HL-60/S4 (cell line): ENCODE measurements around the gene RBMS3.
"Not testable (repeated sequence)": the region's sequence is repeated elsewhere in the genome, so short reads cannot be mapped to it uniquely, and the experiment has no call there.

ENCODE experiments used
- in situ Hi-C: fragments of 300-500 bp; cut with MboI; formaldehyde crosslinking; loops from 2 replicates; pipeline ENCODE4 v1.14.3; 2022; ENCODE audit warnings: low sequenced_read_pairs

Gene RBMS3

DNA sequence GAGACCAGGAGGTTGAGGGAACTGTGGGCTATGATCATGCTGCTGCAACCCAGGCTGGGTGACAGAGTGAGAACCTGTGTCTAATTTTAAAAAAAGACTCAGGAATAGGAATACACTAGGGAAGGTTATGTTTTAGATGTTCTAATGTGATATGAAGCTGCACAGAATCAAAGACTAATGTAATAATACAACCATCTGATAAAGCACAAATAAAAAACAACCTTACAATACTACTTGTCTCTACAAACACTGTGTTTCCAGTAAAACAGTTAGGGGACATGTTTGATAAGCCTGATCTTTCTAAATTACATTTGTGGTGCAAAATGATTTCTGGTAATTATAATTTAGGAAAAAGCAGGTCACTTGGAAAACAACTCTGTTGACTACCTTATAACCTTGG lies 56.7 kb downstream of the RBMS3 start:
- in situ Hi-C loops: no loop called here

DNA sequence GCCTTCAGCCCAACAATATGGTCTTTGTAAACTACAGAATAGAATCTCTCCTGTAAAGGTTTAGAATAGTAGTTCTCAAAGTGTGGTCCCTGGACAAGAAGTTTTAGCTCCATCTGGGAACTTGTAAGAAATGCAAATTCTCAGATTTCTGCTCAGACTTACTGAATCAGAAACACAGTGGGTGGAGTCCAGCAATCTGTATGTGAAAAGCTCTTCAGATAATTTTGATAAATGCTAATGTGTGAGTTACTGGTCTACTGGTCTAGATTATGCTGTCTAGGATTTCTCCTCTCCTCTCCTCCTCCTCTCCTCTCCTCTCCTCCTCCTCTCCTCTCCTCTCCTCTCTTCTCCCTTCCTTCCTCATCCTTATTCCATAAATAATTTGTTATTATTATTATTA lies 57.5 kb downstream of the RBMS3 start:
- in situ Hi-C loops: no loop called here

DNA sequence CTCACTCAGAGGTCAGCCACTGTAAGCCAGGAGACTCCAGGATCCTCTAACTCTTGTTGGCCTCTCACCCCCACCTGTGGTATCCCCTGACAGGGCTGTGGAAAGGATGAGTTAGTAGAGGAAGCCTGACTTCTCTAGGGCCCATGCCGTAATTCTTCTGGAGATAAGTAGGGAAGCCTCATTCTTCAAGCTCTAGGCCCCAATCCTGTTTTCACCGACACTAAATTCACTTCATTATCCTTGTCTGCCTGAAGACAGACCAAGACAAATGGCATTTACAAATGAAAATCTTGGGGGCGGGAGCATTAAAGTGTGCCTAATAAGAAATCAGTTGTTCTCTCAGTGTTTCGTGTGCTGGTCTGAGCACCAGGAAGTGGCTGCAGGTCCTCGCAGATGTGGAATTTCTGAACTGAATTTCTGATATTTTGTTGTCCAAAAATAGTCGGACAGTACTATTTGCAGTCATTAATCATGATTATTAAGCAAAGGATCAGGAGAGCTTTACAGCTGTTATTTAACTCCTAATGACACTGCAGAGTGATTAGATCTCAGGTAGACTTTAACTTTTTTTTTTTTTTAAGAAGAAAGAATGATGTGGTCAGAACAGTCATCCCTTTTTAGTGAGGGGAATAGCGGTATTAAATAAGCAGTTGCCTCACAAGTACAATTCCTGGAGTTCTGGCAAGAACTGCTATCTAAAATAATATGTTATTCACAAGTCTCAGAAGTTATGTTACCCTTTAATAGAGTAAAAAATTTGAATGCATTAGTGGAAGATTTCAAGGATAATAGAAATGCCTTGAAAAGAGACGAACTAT lies 58.4 kb downstream of the RBMS3 start:
- in situ Hi-C loops: no loop called here

- in situ Hi-C loops: no loop called here
These were observed 63.3 kb downstream of the RBMS3 start for GRCh38 chr3:29344154-29344553.

- in situ Hi-C loops: no loop called here
These were observed 64.1 kb downstream of the RBMS3 start for GRCh38 chr3:29344935-29345334.

DNA sequence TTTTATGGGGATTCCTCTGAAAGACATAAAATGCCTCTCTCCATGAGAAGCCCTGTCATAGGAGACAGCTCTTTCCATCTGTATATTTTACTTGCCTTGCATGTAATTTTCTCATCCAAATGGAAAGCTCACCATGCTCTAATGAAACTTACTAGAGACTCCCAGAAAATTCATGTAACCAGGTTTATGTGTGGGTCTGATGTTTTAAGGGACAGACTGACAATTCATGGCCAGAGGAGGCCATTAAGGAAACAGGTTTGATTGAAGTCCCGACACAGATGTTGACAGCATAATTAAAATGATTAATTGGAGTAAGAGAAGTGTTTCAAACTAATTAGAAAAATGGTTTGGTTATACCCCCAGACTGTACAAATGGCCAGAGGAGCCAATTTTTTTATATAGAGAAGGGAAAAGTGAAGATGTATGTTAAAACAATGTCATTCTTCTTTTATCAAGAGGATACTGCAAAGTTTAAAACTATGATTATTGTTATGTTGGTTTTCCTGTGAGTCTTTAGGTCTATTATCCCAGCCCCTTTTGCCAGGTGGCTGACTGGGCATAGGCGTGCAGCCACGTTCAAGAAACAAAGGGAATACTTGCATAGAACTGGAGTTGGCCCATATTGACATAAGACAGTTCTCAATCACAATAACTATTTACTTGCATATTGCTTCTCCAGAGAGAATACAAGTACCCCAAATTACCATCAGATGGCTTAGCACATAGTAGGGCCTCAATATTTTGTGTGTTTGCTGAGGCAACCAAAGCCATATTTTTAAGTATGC lies 64.8 kb downstream of the RBMS3 start:
- in situ Hi-C loops: no loop called here

DNA sequence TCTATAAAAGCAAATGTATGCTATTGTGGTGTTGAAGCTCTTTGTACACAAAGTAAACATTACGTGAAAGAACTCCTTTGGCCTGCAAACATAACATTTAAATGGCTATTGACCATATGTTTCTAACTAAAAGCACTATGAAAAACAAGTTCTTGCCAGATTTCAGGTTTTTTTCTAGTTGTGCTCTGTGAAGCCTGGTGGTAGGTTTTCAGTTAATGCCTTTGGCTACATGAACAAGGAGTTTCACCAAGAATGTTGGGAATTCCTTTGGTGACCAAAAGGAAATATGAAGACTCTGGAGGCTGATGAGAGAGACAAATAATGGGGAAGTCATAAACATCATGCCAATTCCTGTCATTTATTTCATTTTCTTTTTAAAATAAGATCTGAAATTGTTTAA lies 66.0 kb downstream of the RBMS3 start:
- in situ Hi-C loops: no loop called here

- in situ Hi-C loops: no loop called here
These were observed 66.5 kb downstream of the RBMS3 start for GRCh38 chr3:29347412-29347811.

GRCh38 chr3:29348316-29348715 lies 67.4 kb downstream of the RBMS3 start:
- in situ Hi-C loops: no loop called here

GRCh38 chr3:29349049-29349448 lies 68.2 kb downstream of the RBMS3 start:
- in situ Hi-C loops: no loop called here

- in situ Hi-C loops: no loop called here
These were observed 72.9 kb downstream of the RBMS3 start for GRCh38 chr3:29353807-29354206.

DNA sequence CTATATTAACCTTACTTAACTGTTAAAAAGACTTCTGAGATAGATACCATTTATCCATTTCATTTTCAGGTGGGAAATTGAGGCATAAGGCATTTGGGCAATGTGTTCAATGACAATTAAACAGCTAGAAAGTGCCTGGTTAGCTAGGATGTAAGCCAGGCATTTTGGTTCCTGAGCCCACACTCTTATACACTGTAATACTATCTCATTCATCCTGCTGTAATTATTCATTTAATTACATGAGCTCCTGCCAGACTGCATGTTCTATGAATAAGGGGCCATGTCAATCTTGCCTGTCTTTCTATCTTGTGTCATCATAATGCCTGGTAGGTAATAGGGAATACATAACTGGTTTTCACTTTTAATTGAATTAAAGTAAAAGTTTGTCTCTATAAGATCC lies 74.0 kb downstream of the RBMS3 start:
- in situ Hi-C loops: no loop called here

DNA sequence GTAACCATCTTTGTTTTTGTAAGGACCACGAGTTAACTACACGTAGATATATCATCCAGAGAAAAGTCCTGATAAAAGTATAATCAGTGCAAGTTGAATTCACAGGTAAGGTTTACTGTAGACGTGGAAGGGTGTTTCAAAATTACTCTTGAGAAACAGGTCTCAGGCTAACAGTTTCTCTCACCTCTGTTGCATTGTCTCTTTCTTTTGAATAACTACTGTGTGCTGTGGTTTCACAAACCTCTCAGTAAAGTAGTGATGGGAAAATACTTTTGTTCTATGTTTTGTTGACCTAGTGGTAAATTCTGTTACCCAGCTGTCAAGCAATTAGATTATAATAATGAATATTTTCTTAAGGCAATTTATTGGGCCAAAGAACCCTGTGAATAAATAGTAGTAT lies 75.2 kb downstream of the RBMS3 start:
- in situ Hi-C loops: no loop called here

DNA sequence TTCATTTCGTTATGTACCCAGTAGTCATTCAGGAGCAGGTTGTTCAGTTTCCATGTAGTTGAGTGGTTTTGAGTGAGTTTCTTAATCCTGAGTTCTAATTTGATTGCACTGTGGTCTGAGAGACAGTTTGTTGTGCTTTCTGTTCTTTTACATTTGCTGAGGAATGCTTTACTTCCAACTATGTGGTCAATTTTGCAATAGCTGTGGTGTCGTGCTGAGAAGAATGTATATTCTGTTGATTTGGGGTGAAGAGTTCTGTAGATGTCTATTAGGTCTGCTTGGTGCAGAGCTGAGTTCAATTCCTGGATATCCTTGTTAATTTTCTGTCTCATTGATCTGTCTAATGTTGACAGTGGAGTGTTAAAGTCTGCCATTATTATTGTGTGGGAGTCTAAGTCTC lies 79.4 kb downstream of the RBMS3 start:
- in situ Hi-C loops: not testable (repeated sequence)

DNA sequence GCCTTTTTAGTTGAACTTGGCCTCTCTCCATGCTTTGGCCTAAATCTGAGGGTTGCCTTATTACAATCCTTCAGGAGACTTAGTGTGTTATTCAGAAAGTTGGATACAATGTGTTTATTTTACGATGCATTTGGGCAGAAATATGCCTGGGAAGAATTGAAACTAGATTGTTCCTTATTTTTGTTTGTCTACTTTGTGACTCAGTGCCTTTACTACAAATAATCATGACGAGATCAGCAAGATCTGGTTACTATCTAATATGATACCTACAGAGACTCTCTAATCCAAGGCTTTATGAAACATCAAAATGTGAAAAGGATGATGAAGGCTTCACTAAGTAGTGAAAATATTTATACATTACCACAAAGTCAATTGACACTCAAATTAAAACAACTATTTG lies 82.2 kb downstream of the RBMS3 start:
- in situ Hi-C loops: no loop called here

DNA sequence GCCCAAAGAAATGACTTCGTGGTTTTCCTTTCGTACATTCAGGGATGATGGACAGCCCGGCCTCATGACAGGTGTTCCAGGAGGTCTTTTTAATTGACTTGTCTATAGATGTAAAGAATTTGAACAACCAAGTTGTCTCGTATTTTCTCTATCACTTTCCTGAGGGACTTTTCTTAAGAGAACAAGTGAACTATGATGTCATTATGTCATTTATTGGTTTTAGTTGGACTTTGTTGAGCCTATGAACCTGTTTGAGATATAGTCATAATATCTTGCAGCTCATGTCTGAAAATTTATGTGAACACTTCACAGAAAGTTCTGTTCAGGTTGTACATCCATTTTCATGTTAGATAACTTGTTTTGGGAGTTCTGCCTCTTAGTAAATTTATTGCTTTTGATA lies 89.2 kb downstream of the RBMS3 start:
- in situ Hi-C loops: no loop called here

- in situ Hi-C loops: no loop called here
These were observed 89.9 kb downstream of the RBMS3 start for GRCh38 chr3:29370476-29371420.

DNA sequence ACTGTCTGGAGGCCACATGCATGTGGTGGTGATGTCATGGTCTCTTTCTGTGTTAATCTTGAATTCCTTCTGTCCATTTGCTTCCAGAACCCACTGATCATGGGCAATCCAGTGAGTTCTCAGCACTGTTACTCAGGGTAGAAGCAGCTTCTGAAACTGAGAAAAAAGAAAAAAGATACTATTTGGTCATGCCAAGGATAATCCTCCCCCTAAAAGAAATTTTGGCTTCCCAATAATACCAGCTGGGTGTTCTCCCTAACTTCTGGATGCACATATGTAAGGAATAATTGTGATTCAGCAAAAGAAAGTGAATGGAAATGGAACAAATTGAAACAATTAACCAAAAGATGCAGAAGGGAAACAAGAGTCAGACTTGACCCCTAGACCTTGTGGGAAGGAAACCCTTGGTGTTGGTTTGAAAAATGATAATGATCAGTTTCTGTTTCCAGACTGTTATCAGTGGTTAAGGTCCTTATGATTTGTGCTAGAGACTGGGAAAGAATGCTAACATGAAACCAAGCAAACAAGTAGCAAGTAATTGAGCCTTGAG lies 92.3 kb downstream of the RBMS3 start:
- in situ Hi-C loops: no loop called here

DNA sequence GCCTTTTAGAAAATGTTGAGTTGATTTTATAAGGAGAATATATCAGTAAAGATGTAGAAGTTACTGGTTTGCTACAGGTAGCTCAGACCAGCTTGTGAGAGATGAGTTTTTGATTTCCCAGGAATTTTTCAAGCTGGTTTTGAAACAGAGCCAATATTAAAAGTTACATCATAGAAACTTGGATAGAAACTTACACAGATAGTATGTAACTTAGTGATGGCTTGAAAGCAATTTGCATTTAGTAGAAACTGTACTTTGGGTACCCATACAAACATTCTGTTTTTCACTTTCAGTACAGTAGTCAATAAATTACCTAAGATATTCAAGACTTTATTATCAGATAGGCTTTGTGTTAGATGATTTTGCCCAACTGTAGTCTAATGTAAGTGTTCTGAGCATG lies 93.4 kb downstream of the RBMS3 start:
- in situ Hi-C loops: no loop called here

- in situ Hi-C loops: no loop called here
These were observed 98.2 kb downstream of the RBMS3 start for GRCh38 chr3:29379097-29379496.

DNA sequence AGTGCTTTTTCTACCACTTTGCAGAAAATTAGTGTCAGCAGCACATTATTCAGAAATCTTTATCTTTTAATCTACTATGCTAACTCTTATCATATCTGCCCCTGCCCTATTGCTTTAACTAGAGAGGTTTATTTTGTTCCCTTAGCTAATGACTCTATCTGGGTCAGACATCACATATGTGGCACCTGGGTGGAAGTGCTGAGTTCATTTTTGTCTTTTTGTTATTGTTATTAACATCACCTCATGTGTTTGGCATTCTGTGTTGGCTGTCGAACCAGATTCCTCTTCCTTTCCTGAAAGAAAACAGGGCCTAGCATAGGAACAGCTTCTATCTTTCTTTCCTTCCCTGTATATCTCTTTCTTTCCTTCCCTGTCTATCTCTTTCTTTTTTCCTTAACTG lies 100.7 kb downstream of the RBMS3 start:
- in situ Hi-C loops: no loop called here
